Measurements from ENCODE around the gene LRRC8B. TPM values are rescaled to one million over a fixed set of nuclear protein-coding genes. Genes with fewer than 3 reads are reported as not detected.
A peak's percentile ranks its signal among the peaks of the same experiment; 100 is the strongest.
"Not testable (repeated sequence)": the region's sequence is repeated elsewhere in the genome, so short reads cannot be mapped to it uniquely, and the experiment has no call there.

LRRC8B gene
- total and polyA plus RNA-seq, 2 donors from 2014 or later = 2.4 to 15.1 TPM

GRCh38 chr1:89519779-89520358 is 4.8 kb upstream of the LRRC8B start:
- H3K27ac ChIP-seq (ENCODE audit: low read depth in 2 of 2, low read length in 2 of 2) = no peak overlapping the region

GRCh38 chr1:89521977-89522376 is 2.7 kb upstream of the LRRC8B start:
- H3K27ac ChIP-seq (ENCODE audit: low read depth in 2 of 2, low read length in 2 of 2); DNase-seq; H3K27me3 ChIP-seq (ENCODE audit: control insufficient read depth, insufficient read depth, low read length); H3K4me1 ChIP-seq (ENCODE audit: control insufficient read depth in 2 of 3, insufficient read depth in 2 of 3, low read depth in 1 of 3, low read length in 3 of 3); H3K9ac ChIP-seq (ENCODE audit: low read length in 3 of 3); H3K36me3 ChIP-seq (ENCODE audit: control insufficient read depth in 2 of 3, insufficient read depth in 3 of 3, low read length in 3 of 3); H3K4me3 ChIP-seq (ENCODE audit: low read length in 3 of 3); FAIRE-seq; intact Hi-C loops (cut with DNase I); H3K9me3 ChIP-seq (ENCODE audit: control insufficient read depth in 2 of 3, insufficient read depth in 1 of 3, low read length in 3 of 3): not testable (repeated sequence)

More at GRCh38 chr1:89519779-89520358, 4.8 kb upstream of the LRRC8B start:
- TF ChIP-seq CTCF (IDR thresholded peaks at IDR 0.05; ENCODE audit: borderline replicate concordance, extremely low read depth, insufficient read depth) = peak; percentile 49
- Histone ChIP-seq H3K4me1 (ENCODE audit: control insufficient read depth in 2 of 3, insufficient read depth in 2 of 3, low read depth in 1 of 3, low read length in 3 of 3) (peaks cover 0 to 4% (median 0%) of the 10 kb centered on the region in 3 donors), H3K4me3 (ENCODE audit: low read length in 3 of 3) (no peak overlapping the region), H3K27me3 (ENCODE audit: control insufficient read depth, insufficient read depth, low read length) (no peaks in the 10 kb centered on the region), H3K36me3 (ENCODE audit: control insufficient read depth in 2 of 3, insufficient read depth in 3 of 3, low read length in 3 of 3) (no peaks in the 10 kb centered on the region), H3K9ac (ENCODE audit: low read length in 3 of 3) (no peak overlapping the region), H3K9me3 (ENCODE audit: control insufficient read depth in 2 of 3, insufficient read depth in 1 of 3, low read length in 3 of 3) (no peaks in the 10 kb centered on the region)
- peak in 1 of 5 donors; percentile 8 for DNase-seq
- intact Hi-C loops (cut with DNase I) = no loop called here
- peak; percentile 53 for FAIRE-seq

- TF ChIP-seq CTCF (IDR thresholded peaks at IDR 0.05; ENCODE audit: borderline replicate concordance, extremely low read depth, insufficient read depth) = no peak
- peak overlapping the region; percentile 67 to 87 (median 86) for H3K9ac ChIP-seq (ENCODE audit: low read length in 3 of 3)
- H3K36me3 ChIP-seq (ENCODE audit: control insufficient read depth in 2 of 3, insufficient read depth in 3 of 3, low read length in 3 of 3) = peaks cover 0 to 4% (median 0%) of the 10 kb centered on the region in 3 donors
- H3K4me1 ChIP-seq (ENCODE audit: control insufficient read depth in 2 of 3, insufficient read depth in 2 of 3, low read depth in 1 of 3, low read length in 3 of 3) = peaks cover 0 to 7% (median 0%) of the 10 kb centered on the region in 3 donors
- no peaks in the 10 kb centered on the region for H3K27me3 ChIP-seq (ENCODE audit: control insufficient read depth, insufficient read depth, low read length)
- peak overlapping the region; percentile 87 to 93 (median 91) for H3K4me3 ChIP-seq (ENCODE audit: low read length in 3 of 3)
- FAIRE-seq (no peak), DNase-seq (peak in 2 of 5 donors; percentile 70 to 87)
- intact Hi-C loops (cut with DNase I) = no loop called here
- no peaks in the 10 kb centered on the region for H3K9me3 ChIP-seq (ENCODE audit: control insufficient read depth in 2 of 3, insufficient read depth in 1 of 3, low read length in 3 of 3)
- peak overlapping the region; percentile 92 to 98 for H3K27ac ChIP-seq (ENCODE audit: low read depth in 2 of 2, low read length in 2 of 2)
Measured at GRCh38 chr1:89523572-89524368, 859 bp upstream of the LRRC8B start.

Measured in kidney (tissue), 14 donors.